HCT116 (cell line): ENCODE measurements around the gene ILDR2. TPM values are rescaled to one million over a fixed set of nuclear protein-coding genes. Genes with fewer than 3 reads are reported as not detected.

Source experiments
- ATAC-seq: fragments of 200-7000 bp; cut with Tn5 transposase; 2 replicates; pipeline ENCODE4 v1.9.1; 2020; ENCODE audit warnings: mild to moderate bottlenecking, moderate library complexity
- BruUV-seq: library from RNA; stranded (reverse); fragments of 400-500 nt; replicated peaks from 2 replicates; lab custom pipeline; 2021; lab: Mats Ljungman, UMichigan
- CTCF ChIA-PET: fragments of 300-600 bp; sonication (Branson Sonifier 250); formaldehyde crosslinking; loops from one replicate; lab custom pipeline; 2021; ENCODE audit warnings: antibody characterized with exemption; lab: Charles Lee
- POLR2A ChIA-PET: fragments of 300-600, 350-600 bp; sonication (Branson Sonifier 250); formaldehyde crosslinking; loops from one replicate; lab custom pipeline; 2021; ENCODE audit warnings: antibody characterized with exemption; lab: Charles Lee
- RAD21 ChIA-PET, 2 experiments: fragments of 300-600 bp; sonication (Branson Sonifier 250); formaldehyde crosslinking; loops; one replicate each; lab custom pipeline; 2023; ENCODE audit warnings: low total read pairs in 2 of 2; ENCODE audit not compliant: uncharacterized antibody in 2 of 2, unreplicated experiment in 2 of 2, low non-redundant PET in 1 of 2; lab: Charles Lee
- DNase-seq: peaks from one replicate; pipeline ENCODE4 v3.0.0-alpha.2; 2010; ENCODE audit warnings: low read depth, low spot score
- H2AFZ ChIP-seq: fragments of 200-600 bp; shearing (Covaris generic), sonication (generic); 2 replicates; pipeline ENCODE4 v1.6.1; 2017; ENCODE audit warnings: low read depth, mixed run types, mixed read lengths, antibody characterized with exemption, low read length; ENCODE audit not compliant: poor library complexity, severe bottlenecking
- H3K27ac ChIP-seq: 2 replicates; pipeline ENCODE4 v1.5.1; 2012; ENCODE audit warnings: low read depth, low read length
- H3K27me3 ChIP-seq: fragments of 200-600 bp; sonication (generic); 2 replicates; pipeline ENCODE4 v1.6.1; 2016; ENCODE audit warnings: mixed run types, low read length, mixed read lengths; ENCODE audit not compliant: insufficient read depth
- H3K36me3 ChIP-seq, 2 experiments: fragments of 200-500 bp in 1 of 2; fragments of 200-600 bp in 1 of 2; sonication (Bioruptor generic) in 1 of 2; sonication (generic) in 1 of 2; 2 replicates each; pipeline versions ENCODE4 v1.5.1 to v1.6.1; 2014 to 2016; ENCODE audit warnings: low read length in 2 of 2, inconsistent platforms in 1 of 2, mixed read lengths in 1 of 2, mixed run types in 1 of 2; ENCODE audit not compliant: insufficient read depth in 2 of 2, control insufficient read depth in 1 of 2
- H3K4me1 ChIP-seq, 2 experiments: fragments of 200-600 bp in 1 of 2; sonication (generic) in 1 of 2; 2 replicates each; pipeline versions ENCODE4 v1.5.1 to v1.6.1; 2012 to 2017; ENCODE audit warnings: low read length in 2 of 2, inconsistent platforms in 1 of 2, mild to moderate bottlenecking in 1 of 2, mixed read lengths in 1 of 2, mixed run types in 1 of 2, moderate library complexity in 1 of 2; ENCODE audit not compliant: insufficient read depth in 2 of 2, control insufficient read depth in 1 of 2
- H3K4me2 ChIP-seq: fragments of 200-600 bp; sonication (generic); 2 replicates; pipeline ENCODE4 v1.6.1; 2017; ENCODE audit warnings: mixed run types, low read length, mixed read lengths
- H3K4me3 ChIP-seq, 2 experiments: fragments of 200-600 bp in 1 of 2; sonication (generic) in 1 of 2; replicated peaks in 1 of 2; 2 replicates each; pipeline ENCODE4 v1.5.1; 2011 to 2016; ENCODE audit warnings: low read length in 2 of 2, control low read depth in 1 of 2, low read depth in 1 of 2, mild to moderate bottlenecking in 1 of 2, mixed read lengths in 1 of 2, mixed run types in 1 of 2
- H3K79me2 ChIP-seq: fragments of 200-600 bp; sonication (generic); 2 replicates; pipeline ENCODE4 v1.6.1; 2017; ENCODE audit warnings: mild to moderate bottlenecking, mixed run types, low read length, moderate library complexity, mixed read lengths; ENCODE audit not compliant: insufficient read depth
- H3K9ac ChIP-seq: fragments of 200-600 bp; sonication (generic); 2 replicates; pipeline ENCODE4 v1.6.1; 2016; ENCODE audit warnings: low read length, mixed read lengths
- H3K9me2 ChIP-seq: fragments of 200-600 bp; sonication (generic), shearing (Covaris generic); 2 replicates; pipeline ENCODE4 v1.6.1; 2017; ENCODE audit warnings: mixed run types, mild to moderate bottlenecking, moderate library complexity; ENCODE audit not compliant: insufficient read depth
- H3K9me3 ChIP-seq, 2 experiments: fragments of 200-500 bp in 1 of 2; fragments of 200-600 bp in 1 of 2; sonication (Bioruptor generic) in 1 of 2; sonication (generic) in 1 of 2; 2 replicates each; pipeline ENCODE4 v1.6.1; 2014 to 2017; ENCODE audit warnings: low read length in 2 of 2, mixed read lengths in 2 of 2, inconsistent platforms in 1 of 2, low read depth in 1 of 2, mild to moderate bottlenecking in 1 of 2, mixed run types in 1 of 2, moderate library complexity in 1 of 2; ENCODE audit not compliant: control insufficient read depth in 1 of 2, insufficient read depth in 1 of 2
- H4K20me1 ChIP-seq: fragments of 200-600 bp; sonication (generic), shearing (Covaris generic); 2 replicates; pipeline ENCODE4 v1.6.1; 2017; ENCODE audit warnings: mixed run types, mild to moderate bottlenecking, moderate library complexity; ENCODE audit not compliant: insufficient read depth
- CBX3 ChIP-seq: IDR thresholded peaks from 2 replicates; pipeline ENCODE4 v1.6.1; 2012; ENCODE audit warnings: low read depth
- CEBPB ChIP-seq: IDR thresholded peaks from 2 replicates; pipeline ENCODE4 v1.6.1; 2012; ENCODE audit warnings: low read depth
- CTCF ChIP-seq, 3 experiments: fragments of 200-600 bp in 1 of 3; sonication (generic) in 1 of 3; IDR thresholded peaks in 2 of 3; conservative IDR thresholded peaks in 1 of 3; 2 replicates each; pipeline ENCODE4 v1.5.1; 2012 to 2017; ENCODE audit warnings: low read depth in 2 of 3, low read length in 2 of 3, antibody characterized with exemption in 1 of 3, borderline replicate concordance in 1 of 3, control low read depth in 1 of 3, mild to moderate bottlenecking in 1 of 3, mixed read lengths in 1 of 3, mixed run types in 1 of 3, moderate library complexity in 1 of 3; ENCODE audit not compliant: insufficient read depth in 1 of 3
- EGR1 ChIP-seq: IDR thresholded peaks from 2 replicates; pipeline ENCODE4 v1.6.1; 2012; ENCODE audit warnings: low read depth
- ELF1 ChIP-seq: IDR thresholded peaks from 2 replicates; pipeline ENCODE4 v1.6.1; 2012; ENCODE audit warnings: low read depth, borderline replicate concordance
- EZH2phosphoT487 ChIP-seq: fragments of 200-600 bp; IDR thresholded peaks from 2 replicates; pipeline ENCODE4 v1.6.1; 2018; ENCODE audit warnings: antibody characterized with exemption, borderline replicate concordance
- MAX ChIP-seq: IDR thresholded peaks from 2 replicates; pipeline ENCODE4 v1.6.1; 2012
- SIN3A ChIP-seq: IDR thresholded peaks from 2 replicates; pipeline ENCODE4 v1.6.1; 2012; ENCODE audit warnings: low read depth
- SP1 ChIP-seq: IDR thresholded peaks from 2 replicates; pipeline ENCODE4 v1.6.1; 2012; ENCODE audit warnings: low read depth
- SRF ChIP-seq: IDR thresholded peaks from 2 replicates; pipeline ENCODE4 v1.6.1; 2012; ENCODE audit warnings: low read depth
- TCF7L2 ChIP-seq: IDR thresholded peaks from 2 replicates; pipeline ENCODE4 v1.7.0; 2011; ENCODE audit warnings: borderline replicate concordance, inconsistent platforms; ENCODE audit not compliant: insufficient read depth, insufficient read length; ENCODE audit errors: extremely low read depth
- YY1 ChIP-seq: IDR thresholded peaks from 2 replicates; pipeline ENCODE4 v1.6.1; 2011; ENCODE audit warnings: low read length, low read depth, moderate library complexity, mild to moderate bottlenecking; ENCODE audit not compliant: insufficient replicate concordance; ENCODE audit errors: extremely low read depth
- ZFX ChIP-seq: fragments of 450-650 bp; IDR thresholded peaks from 2 replicates; pipeline ENCODE4 v1.6.1; 2017
- intact Hi-C: fragments of 100-400 bp; cut with micrococcal nuclease; formaldehyde crosslinking; loops from 2 replicates; pipeline ENCODE4 v1.10.0; 2022
- total RNA-seq: library from RNA; stranded (reverse); gene quantifications from one replicate; pipeline ENCODE4 v1.2.1, GENCODE V29; 2021; ENCODE audit not compliant: unreplicated experiment

ILDR2 gene
- total RNA-seq, 1 experiment from 2014 or later: 2.4 TPM

- Histone ChIP-seq H3K27ac (no peak overlapping the region), H3K79me2 (no peaks in the 10 kb centered on the region), H3K9me3 (no peaks in the 10 kb centered on the region; a peak in 1 of 4 replicates), H3K27me3 (no peaks in the 10 kb centered on the region), H3K9ac (no peak overlapping the region), H3K4me2 (no peak overlapping the region), H3K9me2 (no peaks in the 10 kb centered on the region), H3K36me3 (no peaks in the 10 kb centered on the region), H3K4me3 (no peak overlapping the region), H2AFZ (no peak overlapping the region), H3K4me1 (no peaks in the 10 kb centered on the region), H4K20me1 (no peaks in the 10 kb centered on the region)
- DNase-seq (no peak), ATAC-seq (no peak)
- no TSS peak for BruUV-seq
- CTCF ChIA-PET: no interaction called here
- POLR2A ChIA-PET: no interaction called here
- RAD21 ChIA-PET: no interaction called here
- intact Hi-C loops: no loop called here
- no peak for TF ChIP-seq TCF7L2
- TF ChIP-seq SRF: no peak
- TF ChIP-seq SP1: no peak
- no peak for TF ChIP-seq ELF1
- TF ChIP-seq MAX: no peak
- TF ChIP-seq YY1: no peak
- no peak for TF ChIP-seq ZFX
- no peak for TF ChIP-seq EGR1
- TF ChIP-seq CBX3: no peak
- no peak for TF ChIP-seq CEBPB
- TF ChIP-seq, all 23 proteins: peak for 0
These were observed 25.2 kb upstream of the ILDR2 start for GRCh38 chr1:167000546-167000945.

GRCh38 chr1:166999500-167000055 is 24.2 kb upstream of the ILDR2 start:
- H2AFZ ChIP-seq: no peak overlapping the region
- TF ChIP-seq MAX (no peak), TCF7L2 (no peak), SIN3A (no peak), EZH2phosphoT487 (no peak), CTCF (IDR thresholded peaks at IDR 0.05 in 2 of 3, conservative IDR thresholded peaks at IDR 0.05 in 1 of 3; ENCODE audit: borderline replicate concordance in 1 of 3, insufficient read depth in 1 of 3, low read depth in 2 of 3, low read length in 2 of 3) (no peak)
- TF ChIP-seq, all 23 proteins: peak for 0
- RAD21 ChIA-PET: no interaction called here
- Histone ChIP-seq H3K9me2 (no peaks in the 10 kb centered on the region), H4K20me1 (no peaks in the 10 kb centered on the region), H3K4me1 (no peaks in the 10 kb centered on the region), H3K4me3 (no peak overlapping the region), H3K27me3 (no peaks in the 10 kb centered on the region), H3K9ac (no peak overlapping the region), H3K27ac (no peak overlapping the region), H3K79me2 (no peaks in the 10 kb centered on the region), H3K9me3 (no peaks in the 10 kb centered on the region; a peak in 1 of 4 replicates), H3K36me3 (no peaks in the 10 kb centered on the region), H3K4me2 (no peak overlapping the region)
- intact Hi-C loops: no loop called here
- CTCF ChIA-PET: no interaction called here
- DNase-seq (no peak), ATAC-seq (no peak)
- POLR2A ChIA-PET: no interaction called here
- BruUV-seq: no TSS peak
